Esophagus squamous epithelium (tissue), 5 donors: ENCODE measurements around the gene DVL1. TPM values are rescaled to one million over a fixed set of nuclear protein-coding genes. Genes with fewer than 3 reads are reported as not detected.
A peak's percentile ranks its signal among the peaks of the same experiment; 100 is the strongest.

ENCODE experiments used
- DNase-seq: peaks from one replicate; lab custom pipeline; 2025; lab: John Stamatoyannopoulos, UW
- H3K27ac ChIP-seq, 4 donors: fragments of 200-600 bp; sonication (generic); one replicate each; pipeline ENCODE4 v1.5.1; 2016 to 2019; ENCODE audit warnings: mild to moderate bottlenecking in 1 of 4
- H3K27me3 ChIP-seq, 4 donors: fragments of 200-600 bp; sonication (generic); 1 replicate in 3 of 4; 2 replicates in 1 of 4; pipeline versions ENCODE4 v1.5.1 to v1.6.0; 2017 to 2021; ENCODE audit warnings: antibody characterized with exemption in 1 of 4
- H3K36me3 ChIP-seq, 3 donors: fragments of 200-600 bp; sonication (generic); one replicate each; pipeline ENCODE4 v1.5.1; 2016 to 2019
- H3K4me1 ChIP-seq, 3 donors: fragments of 200-600 bp; sonication (generic); one replicate each; pipeline ENCODE4 v1.5.1; 2017 to 2019
- H3K4me3 ChIP-seq, 4 donors: fragments of 200-600 bp; sonication (generic); 1 replicate in 3 of 4; 2 replicates in 1 of 4; pipeline ENCODE4 v1.5.1; 2016 to 2019; ENCODE audit warnings: mild to moderate bottlenecking in 2 of 4, moderate library complexity in 1 of 4
- H3K9me3 ChIP-seq, 3 donors: fragments of 200-600 bp; sonication (generic); one replicate each; pipeline ENCODE4 v1.5.1; 2016 to 2019
- CTCF ChIP-seq, 6 experiments: fragments of 450-650 bp in 4 of 6; fragments of 200-600 bp in 2 of 6; sonication (generic) in 2 of 6; IDR thresholded peaks; one replicate each; pipeline ENCODE4 v1.5.1; 2016 to 2019; ENCODE audit warnings: antibody characterized with exemption in 6 of 6, mild to moderate bottlenecking in 4 of 6, moderate library complexity in 4 of 6
- POLR2A ChIP-seq, 4 donors: fragments of 450-650 bp; IDR thresholded peaks; one replicate each; pipeline ENCODE4 v1.6.1; 2017; ENCODE audit warnings: antibody characterized with exemption in 4 of 4, mild to moderate bottlenecking in 4 of 4, moderate library complexity in 3 of 4
- WGBS, 2 donors: methylation state at CpG; one replicate each; pipeline ENCODE4 v1.1.5; 2018; 5-methylcytosine and 5-hydroxymethylcytosine counted together
- intact Hi-C: fragments of 100-400 bp; cut with DNase I; formaldehyde crosslinking; loops from one replicate; pipeline ENCODE4 v1.15.0; 2022
- total RNA-seq, 4 donors: library from RNA; depleted of rRNA; stranded (reverse); fragments of >200 nt; gene quantifications; one replicate each; pipeline ENCODE4 v1.1.0, GENCODE V29; 2016
- donor health status: DM: yes; HTN: yes; CAD: no.

Gene DVL1
- total RNA-seq, 4 donors from 2014 or later = 63.5 to 111 (median 88.0) TPM

- intact Hi-C loops = no loop called here
- Histone ChIP-seq H3K9me3 (no peaks in the 10 kb centered on the region), H3K27me3 (no peaks in the 10 kb centered on the region), H3K27ac (peak overlapping the region; percentile 95 to 99 (median 98)), H3K4me3 (peak overlapping the region; percentile 70 to 76 (median 74)), H3K4me1 (peaks cover 37 to 59% (median 46%) of the 10 kb centered on the region in 3 donors), H3K36me3 (peaks cover 30 to 51% (median 34%) of the 10 kb centered on the region in 3 donors)
- TF ChIP-seq POLR2A (IDR thresholded peaks at IDR 0.05) (no peak), CTCF (IDR thresholded peaks at IDR 0.05) (no peak)
- no peak for DNase-seq
- WGBS, 2 donors = 60% methylated on average over 1 of the region's 3 CpGs; no CpG with 5 or more reads in 1 of the 2 donors
Measured at GRCh38 chr1:1310109-1310385, 39.2 kb downstream of the DVL1 start.

GRCh38 chr1:1309251-1310108 is 39.7 kb downstream of the DVL1 start:
- Histone ChIP-seq H3K9me3 (no peaks in the 10 kb centered on the region), H3K27ac (peak overlapping the region; percentile 95 to 99 (median 98)), H3K4me1 (peaks cover 43 to 64% (median 52%) of the 10 kb centered on the region in 3 donors), H3K4me3 (peak overlapping the region; percentile 70 to 76 (median 74)), H3K36me3 (peaks cover 24 to 45% (median 32%) of the 10 kb centered on the region in 3 donors), H3K27me3 (no peaks in the 10 kb centered on the region)
- DNase-seq = no peak
- TF ChIP-seq POLR2A (IDR thresholded peaks at IDR 0.05) (no peak), CTCF (IDR thresholded peaks at IDR 0.05) (no peak)
- intact Hi-C loops = no loop called here
- 0 to 11% methylated on average over 3 to 17 of the region's 57 CpGs for WGBS, 2 donors

GRCh38 chr1:1308756-1309250 is 40.4 kb downstream of the DVL1 start:
- no peaks in the 10 kb centered on the region for H3K27me3 ChIP-seq
- WGBS, 2 donors = no CpG with 5 or more reads among the region's 66 CpGs
- H3K4me1 ChIP-seq = peaks cover 49 to 70% (median 59%) of the 10 kb centered on the region in 3 donors
- TF ChIP-seq POLR2A (IDR thresholded peaks at IDR 0.05) (no peak), CTCF (IDR thresholded peaks at IDR 0.05) (no peak)
- intact Hi-C loops = no loop called here
- no peaks in the 10 kb centered on the region for H3K9me3 ChIP-seq
- H3K27ac ChIP-seq = peak overlapping the region; percentile 95 to 99 (median 98)
- H3K36me3 ChIP-seq = peaks cover 17 to 39% (median 25%) of the 10 kb centered on the region in 3 donors
- DNase-seq = no peak
- H3K4me3 ChIP-seq = peak overlapping the region; percentile 70 to 76 (median 74)

- intact Hi-C loops = no loop called here
- H3K4me1 ChIP-seq = peaks cover 56 to 77% (median 65%) of the 10 kb centered on the region in 3 donors
- TF ChIP-seq CTCF (IDR thresholded peaks at IDR 0.05) = peak in 2 of 6 experiments; percentile 23 to 30
- TF ChIP-seq POLR2A (IDR thresholded peaks at IDR 0.05) = peak in 2 of 4 donors; percentile 6 to 42
Measured at GRCh38 chr1:1307923-1308755, 41.1 kb downstream of the DVL1 start, which contains the start of the genes ACAP3 and PUSL1. TSS of gene ACAP3 (minus strand) at chr1:1307930. CDS start at chr1:1307815, 115 bp downstream. TSS of gene PUSL1 (plus strand) at chr1:1308597. CDS start at chr1:1308644, 47 bp downstream.

More at GRCh38 chr1:1307923-1308755, 41.1 kb downstream of the DVL1 start, which contains the start of the genes ACAP3 and PUSL1:
- H3K36me3 ChIP-seq = peaks cover 12 to 32% (median 19%) of the 10 kb centered on the region in 3 donors
- DNase-seq = peak; percentile 52
- H3K9me3 ChIP-seq = no peaks in the 10 kb centered on the region
- no peaks in the 10 kb centered on the region for H3K27me3 ChIP-seq
- WGBS, 2 donors = no CpG with 5 or more reads among the region's 131 CpGs
- peak within 1 kb of the TSS; percentile 95 to 99 (median 98) for H3K27ac ChIP-seq
- H3K4me3 ChIP-seq = peak within 1 kb of the TSS; percentile 70 to 76 (median 74)
